ENCODE data around the gene SREBF2. TPM values are rescaled to one million over a fixed set of nuclear protein-coding genes. Genes with fewer than 3 reads are reported as not detected.

SREBF2 gene
- total RNA-seq, 1 experiment from 2014 or later, result 159 TPM

DNA sequence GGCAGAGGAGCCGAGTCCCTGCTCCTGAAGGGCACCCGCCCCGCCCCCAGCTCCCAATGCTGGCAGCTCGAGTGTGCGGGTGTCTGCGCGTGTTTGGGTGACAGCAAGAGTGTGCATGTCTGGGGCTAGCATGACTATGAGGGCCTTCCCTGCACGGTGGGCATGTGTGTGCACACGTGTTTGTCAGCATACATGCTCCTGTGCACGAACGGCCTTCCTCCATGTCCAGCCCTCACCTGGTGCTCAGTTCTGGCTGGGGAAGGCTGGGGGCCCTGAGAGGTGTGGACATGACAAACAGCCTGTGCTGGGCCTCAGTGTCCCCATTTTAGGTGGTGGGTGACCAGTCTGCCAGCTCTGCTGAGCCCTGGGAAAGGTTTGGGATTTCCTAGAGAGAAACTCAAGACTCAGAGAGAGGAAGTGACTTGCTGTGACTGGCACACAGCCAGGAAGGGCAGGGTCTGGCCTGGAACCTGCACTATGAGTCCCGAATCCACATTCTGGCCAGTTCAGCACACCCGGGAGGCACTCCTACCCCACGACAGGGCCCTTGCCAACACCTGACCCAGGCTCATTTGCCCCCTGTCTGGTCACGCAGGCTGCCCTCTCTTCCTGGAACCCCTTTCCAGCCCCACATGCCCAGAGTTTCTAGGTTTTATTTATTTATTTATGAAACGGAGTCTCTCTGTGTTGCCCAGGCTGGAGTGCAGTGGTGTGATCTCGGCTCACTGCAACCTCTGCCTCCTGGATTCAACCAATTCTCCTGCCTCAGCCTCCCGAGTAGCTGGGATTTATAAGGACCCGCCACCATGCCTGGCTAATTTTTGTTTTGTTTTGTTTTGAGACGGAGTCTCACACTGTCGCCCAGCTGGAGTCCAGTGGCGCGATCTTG, 85.2 kb downstream of the SREBF2 start:
- no peak overlapping the region for H3K4me3 ChIP-seq (ENCODE audit: low read length)
- no peak overlapping the region for H2AFZ ChIP-seq (ENCODE audit: low read length)
- no peaks in the 10 kb centered on the region; the same call in 1 of the 2 replicates for H3K27me3 ChIP-seq (ENCODE audit: low read length)
- H3K4me1 ChIP-seq (ENCODE audit: low read length), result peaks cover 93% of the 10 kb centered on the region
- peaks cover 8% of the 10 kb centered on the region; the same call in 1 of the 2 replicates for H3K36me3 ChIP-seq (ENCODE audit: insufficient read depth, low read length)
- no peaks in the 10 kb centered on the region for H3K9me3 ChIP-seq (ENCODE audit: low read length)
- H3K27ac ChIP-seq (ENCODE audit: low read length), result no peak overlapping the region
- H3K9ac ChIP-seq (ENCODE audit: low read length), result peak overlapping the region; percentile 36; the same call in 1 of the 2 replicates
- no peaks in the 10 kb centered on the region for H3K9me2 ChIP-seq (replicated peaks; ENCODE audit: insufficient read depth, low read length)
- H4K20me1 ChIP-seq (ENCODE audit: insufficient read depth, low read depth, low read length), result peaks cover 31% of the 10 kb centered on the region
- DNase-seq, result peak; percentile 88
- peak overlapping the region; percentile 37 for H3K4me2 ChIP-seq (ENCODE audit: low read depth, low read length, poor library complexity, severe bottlenecking)
- no peaks in the 10 kb centered on the region for H3K79me2 ChIP-seq (ENCODE audit: low read length)

- Histone ChIP-seq H3K79me2 (ENCODE audit: low read length) (peaks cover 5% of the 10 kb centered on the region; the same call in 1 of the 2 replicates), H3K36me3 (ENCODE audit: insufficient read depth, low read length) (peaks cover 16% of the 10 kb centered on the region; the same call in 1 of the 2 replicates), H3K9me3 (ENCODE audit: low read length) (no peaks in the 10 kb centered on the region), H3K27me3 (ENCODE audit: low read length) (no peaks in the 10 kb centered on the region), H4K20me1 (ENCODE audit: insufficient read depth, low read depth, low read length) (peaks cover 27% of the 10 kb centered on the region), H3K4me2 (ENCODE audit: low read depth, low read length, poor library complexity, severe bottlenecking) (peak overlapping the region; percentile 73), H3K4me1 (ENCODE audit: low read length) (peaks cover 98% of the 10 kb centered on the region), H2AFZ (ENCODE audit: low read length) (no peak overlapping the region), H3K4me3 (ENCODE audit: low read length) (peak overlapping the region; percentile 60), H3K9ac (ENCODE audit: low read length) (peak overlapping the region; percentile 74), H3K9me2 (replicated peaks; ENCODE audit: insufficient read depth, low read length) (no peaks in the 10 kb centered on the region), H3K27ac (ENCODE audit: low read length) (peak overlapping the region; percentile 100)
- peak; percentile 96 for DNase-seq
Observed at GRCh38 chr22:41919357-41920224, 86.7 kb downstream of the SREBF2 start.

- H3K4me1 ChIP-seq (ENCODE audit: low read length), result peaks cover 99% of the 10 kb centered on the region
- H3K4me2 ChIP-seq (ENCODE audit: low read depth, low read length, poor library complexity, severe bottlenecking), result peak overlapping the region; percentile 73
- peaks cover 29% of the 10 kb centered on the region for H4K20me1 ChIP-seq (ENCODE audit: insufficient read depth, low read depth, low read length)
- H3K79me2 ChIP-seq (ENCODE audit: low read length), result peaks cover 10% of the 10 kb centered on the region
- peak overlapping the region; percentile 74 for H3K9ac ChIP-seq (ENCODE audit: low read length)
- H3K36me3 ChIP-seq (ENCODE audit: insufficient read depth, low read length), result peaks cover 20% of the 10 kb centered on the region; the same call in 1 of the 2 replicates
- no peaks in the 10 kb centered on the region for H3K9me2 ChIP-seq (replicated peaks; ENCODE audit: insufficient read depth, low read length)
- no peaks in the 10 kb centered on the region for H3K27me3 ChIP-seq (ENCODE audit: low read length)
- DNase-seq, result peak; percentile 90
- peak overlapping the region; percentile 60 for H3K4me3 ChIP-seq (ENCODE audit: low read length)
- no peak overlapping the region for H2AFZ ChIP-seq (ENCODE audit: low read length)
- no peaks in the 10 kb centered on the region for H3K9me3 ChIP-seq (ENCODE audit: low read length)
- H3K27ac ChIP-seq (ENCODE audit: low read length), result peak overlapping the region; percentile 100
Observed at GRCh38 chr22:41920271-41920976, 87.5 kb downstream of the SREBF2 start.

- Histone ChIP-seq H3K27me3 (ENCODE audit: low read length) (no peaks in the 10 kb centered on the region), H3K4me3 (ENCODE audit: low read length) (peak overlapping the region; percentile 39), H2AFZ (ENCODE audit: low read length) (no peak overlapping the region), H3K9me2 (replicated peaks; ENCODE audit: insufficient read depth, low read length) (no peaks in the 10 kb centered on the region), H3K4me1 (ENCODE audit: low read length) (peaks cover 91% of the 10 kb centered on the region), H3K79me2 (ENCODE audit: low read length) (peaks cover 16% of the 10 kb centered on the region), H3K9me3 (ENCODE audit: low read length) (no peaks in the 10 kb centered on the region), H3K27ac (ENCODE audit: low read length) (peak overlapping the region; percentile 100), H3K36me3 (ENCODE audit: insufficient read depth, low read length) (peaks cover 20% of the 10 kb centered on the region; the same call in 1 of the 2 replicates), H4K20me1 (ENCODE audit: insufficient read depth, low read depth, low read length) (peaks cover 25% of the 10 kb centered on the region), H3K9ac (ENCODE audit: low read length) (peak overlapping the region; percentile 64), H3K4me2 (ENCODE audit: low read depth, low read length, poor library complexity, severe bottlenecking) (peak overlapping the region; percentile 73)
- peak; percentile 87 for DNase-seq
Observed at GRCh38 chr22:41922328-41922727, 89.4 kb downstream of the SREBF2 start.

DNA sequence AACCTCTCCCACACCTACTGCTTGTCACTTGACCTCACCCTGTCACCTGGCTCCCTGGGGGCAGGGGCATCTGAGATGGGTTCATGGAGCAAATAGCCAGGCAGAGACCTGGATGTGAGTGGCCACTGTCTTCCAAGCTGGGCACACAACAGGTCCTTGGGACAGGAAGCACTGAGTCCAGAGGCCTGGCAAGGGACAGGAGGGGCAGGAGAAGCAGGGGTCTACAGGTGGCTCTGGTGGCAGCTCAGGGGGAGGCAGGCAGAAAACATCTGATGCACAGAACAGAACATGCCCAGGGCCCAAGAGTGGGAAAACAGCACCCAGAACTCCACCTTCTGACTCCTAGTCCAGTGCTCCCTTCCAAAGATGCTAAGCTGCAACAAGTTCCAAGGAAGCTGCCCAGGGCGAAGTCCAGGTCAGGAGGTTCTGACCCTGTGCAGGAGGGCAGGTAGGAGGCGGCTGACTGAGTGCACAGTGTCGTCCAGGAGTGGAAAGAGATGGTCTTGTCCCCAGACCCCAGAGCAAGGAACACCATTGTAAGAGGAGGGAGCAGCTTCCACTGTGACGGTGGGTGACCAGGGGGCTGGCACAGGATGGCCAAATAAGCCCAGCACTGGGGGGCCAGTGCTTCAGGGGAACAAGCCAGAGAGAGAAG, 90.2 kb downstream of the SREBF2 start:
- peak overlapping the region; percentile 64 for H3K9ac ChIP-seq (ENCODE audit: low read length)
- no peaks in the 10 kb centered on the region for H3K9me3 ChIP-seq (ENCODE audit: low read length)
- peaks cover 16% of the 10 kb centered on the region for H3K79me2 ChIP-seq (ENCODE audit: low read length)
- H3K36me3 ChIP-seq (ENCODE audit: insufficient read depth, low read length), result peaks cover 20% of the 10 kb centered on the region; the same call in 1 of the 2 replicates
- no peak overlapping the region for H2AFZ ChIP-seq (ENCODE audit: low read length)
- H3K4me2 ChIP-seq (ENCODE audit: low read depth, low read length, poor library complexity, severe bottlenecking), result peak overlapping the region; percentile 73
- H3K4me3 ChIP-seq (ENCODE audit: low read length), result peak overlapping the region; percentile 39
- H3K27me3 ChIP-seq (ENCODE audit: low read length), result no peaks in the 10 kb centered on the region
- H4K20me1 ChIP-seq (ENCODE audit: insufficient read depth, low read depth, low read length), result peaks cover 18% of the 10 kb centered on the region; the same call in 1 of the 2 replicates
- H3K9me2 ChIP-seq (replicated peaks; ENCODE audit: insufficient read depth, low read length), result no peaks in the 10 kb centered on the region
- H3K4me1 ChIP-seq (ENCODE audit: low read length), result peaks cover 91% of the 10 kb centered on the region
- peak overlapping the region; percentile 100 for H3K27ac ChIP-seq (ENCODE audit: low read length)
- DNase-seq, result peak; percentile 64

DNA sequence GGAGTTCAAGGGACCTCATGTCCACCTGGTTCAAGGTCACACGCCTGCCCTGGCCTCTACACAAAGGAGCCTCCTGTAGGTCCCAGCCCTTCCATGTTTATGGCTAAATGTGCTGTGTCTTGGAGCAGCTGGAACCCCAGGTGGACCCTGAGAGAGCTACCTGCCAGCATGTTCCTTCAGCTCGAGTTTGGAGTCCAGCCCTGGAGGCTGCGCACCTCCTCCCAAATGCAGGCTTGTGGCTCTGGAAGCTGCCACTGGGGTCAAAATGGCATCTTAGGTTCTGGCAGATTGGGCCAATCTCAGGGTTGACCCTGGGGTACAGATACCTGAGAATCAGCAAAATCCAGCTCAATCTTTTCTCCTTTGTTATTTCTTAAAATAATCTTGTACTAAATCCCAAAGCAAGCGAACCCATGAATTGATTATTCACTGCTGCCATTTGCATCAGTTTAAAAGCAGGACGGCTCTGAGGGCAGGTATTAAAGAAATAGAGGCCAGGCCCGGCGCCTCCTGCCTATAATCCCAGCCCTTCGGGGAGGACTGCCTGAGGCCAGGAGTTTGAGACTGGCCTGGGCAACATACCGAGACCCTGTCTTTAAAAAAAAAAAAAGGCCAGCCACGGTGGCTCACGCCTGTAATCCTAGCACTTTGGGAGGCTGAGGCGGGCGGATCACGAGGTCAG, 90.8 kb downstream of the SREBF2 start:
- no peaks in the 10 kb centered on the region for H3K9me2 ChIP-seq (replicated peaks; ENCODE audit: insufficient read depth, low read length)
- H3K4me3 ChIP-seq (ENCODE audit: low read length), result peak overlapping the region; percentile 39
- H3K9ac ChIP-seq (ENCODE audit: low read length), result peak overlapping the region; percentile 64
- peaks cover 12% of the 10 kb centered on the region; the same call in 1 of the 2 replicates for H4K20me1 ChIP-seq (ENCODE audit: insufficient read depth, low read depth, low read length)
- peak; percentile 65 for DNase-seq
- no peaks in the 10 kb centered on the region for H3K9me3 ChIP-seq (ENCODE audit: low read length)
- H3K79me2 ChIP-seq (ENCODE audit: low read length), result peaks cover 16% of the 10 kb centered on the region
- H3K27ac ChIP-seq (ENCODE audit: low read length), result peak overlapping the region; percentile 100
- peaks cover 20% of the 10 kb centered on the region; the same call in 1 of the 2 replicates for H3K36me3 ChIP-seq (ENCODE audit: insufficient read depth, low read length)
- H2AFZ ChIP-seq (ENCODE audit: low read length), result no peak overlapping the region
- no peaks in the 10 kb centered on the region for H3K27me3 ChIP-seq (ENCODE audit: low read length)
- H3K4me1 ChIP-seq (ENCODE audit: low read length), result peaks cover 91% of the 10 kb centered on the region
- H3K4me2 ChIP-seq (ENCODE audit: low read depth, low read length, poor library complexity, severe bottlenecking), result peak overlapping the region; percentile 73

Measured in Karpas-422 (cell line).